GM12891 (cell line): Measurements from ENCODE around the gene SMAD9.
A peak's percentile ranks its signal among the peaks of the same experiment; 100 is the strongest.

ENCODE experiments used
- DNase-seq: peaks from one replicate; pipeline ENCODE4 v3.0.0; 2011; ENCODE audit warnings: low spot score; ENCODE audit not compliant: insufficient read length
- FAIRE-seq: peaks from 2 replicates; lab custom pipeline; 2011; peaks lifted over from hg19 to GRCh38; lab: Jason Lieb, UNC
- PAX5 ChIP-seq: IDR thresholded peaks from 2 replicates; pipeline ENCODE4 v1.6.1; 2011; ENCODE audit warnings: low read length, moderate library complexity, mild to moderate bottlenecking; ENCODE audit not compliant: insufficient read depth, severe bottlenecking
- POLR2A ChIP-seq: IDR thresholded peaks from 2 replicates; pipeline ENCODE4 v1.6.1; 2011; ENCODE audit warnings: low read depth, low read length, control low read depth
- POLR2AphosphoS5 ChIP-seq: IDR thresholded peaks from 2 replicates; pipeline ENCODE4 v1.6.1; 2011; ENCODE audit warnings: low read depth, low read length, control low read depth
- POU2F2 ChIP-seq: IDR thresholded peaks from 2 replicates; pipeline ENCODE4 v1.6.1; 2011; ENCODE audit warnings: low read depth, mild to moderate bottlenecking, control low read depth, low read length, moderate library complexity
- SPI1 ChIP-seq: IDR thresholded peaks from 2 replicates; pipeline ENCODE4 v1.6.1; 2011; ENCODE audit warnings: low read depth, low read length, control low read depth
- TAF1 ChIP-seq: IDR thresholded peaks from 2 replicates; pipeline ENCODE4 v1.6.1; 2011; ENCODE audit warnings: low read depth, low read length, control low read depth

Gene SMAD9

GRCh38 chr13:36870050-36870692, 49.9 kb downstream of the SMAD9 start:
- DNase-seq (no peak), FAIRE-seq (no peak)
- TF ChIP-seq POLR2A: no peak

- TF ChIP-seq TAF1 (no peak), POLR2AphosphoS5 (no peak)
These were observed 53.8 kb downstream of the SMAD9 start for GRCh38 chr13:36866232-36866631.

GRCh38 chr13:36865265-36865664, 54.8 kb downstream of the SMAD9 start:
- DNase-seq (no peak), FAIRE-seq (no peak)
- TF ChIP-seq POU2F2: no peak
- no peak for TF ChIP-seq POLR2A
- TF ChIP-seq PAX5: no peak
- no peak for TF ChIP-seq TAF1
- TF ChIP-seq POLR2AphosphoS5: no peak
- no peak for TF ChIP-seq SPI1

More at GRCh38 chr13:36866232-36866631, 53.8 kb downstream of the SMAD9 start:
- DNase-seq: no peak
- no peak for FAIRE-seq

GRCh38 chr13:36862722-36863121, 57.3 kb downstream of the SMAD9 start:
- TF ChIP-seq POLR2A: no peak
- TF ChIP-seq POU2F2: no peak
- no peak for TF ChIP-seq TAF1
- TF ChIP-seq PAX5: no peak
- no peak for TF ChIP-seq SPI1
- TF ChIP-seq POLR2AphosphoS5: no peak
- FAIRE-seq (no peak), DNase-seq (no peak)

- TF ChIP-seq SPI1 (no peak), POLR2A (no peak), TAF1 (no peak), POLR2AphosphoS5 (no peak), POU2F2 (no peak), PAX5 (no peak)
- no peak for DNase-seq
- no peak for FAIRE-seq
These were observed 57.9 kb downstream of the SMAD9 start for GRCh38 chr13:36862002-36862685.

- no peak for FAIRE-seq
- no peak for DNase-seq
- TF ChIP-seq POLR2A (no peak), POU2F2 (no peak), POLR2AphosphoS5 (no peak), SPI1 (no peak), PAX5 (no peak), TAF1 (no peak)
These were observed 60.8 kb downstream of the SMAD9 start for GRCh38 chr13:36859259-36859658.

GRCh38 chr13:36858290-36858689, 61.7 kb downstream of the SMAD9 start:
- TF ChIP-seq PAX5 (no peak), POU2F2 (no peak), TAF1 (no peak), POLR2AphosphoS5 (no peak), POLR2A (no peak), SPI1 (no peak)
- FAIRE-seq: peak; percentile 9
- no peak for DNase-seq

- DNase-seq (no peak), FAIRE-seq (no peak)
- TF ChIP-seq POU2F2 (no peak), POLR2A (no peak), PAX5 (no peak), TAF1 (no peak), SPI1 (no peak)
These were observed 62.8 kb downstream of the SMAD9 start for GRCh38 chr13:36857253-36857652.

GRCh38 chr13:36850790-36851438, 69.1 kb downstream of the SMAD9 start:
- TF ChIP-seq PAX5 (no peak), SPI1 (no peak), POU2F2 (no peak), POLR2A (no peak), POLR2AphosphoS5 (no peak), TAF1 (no peak)
- DNase-seq: no peak
- FAIRE-seq: no peak
